ENCODE measurements around the gene PIGW. TPM values are rescaled to one million over a fixed set of nuclear protein-coding genes. Genes with fewer than 3 reads are reported as not detected.
A peak's percentile ranks its signal among the peaks of the same experiment; 100 is the strongest.

Gene PIGW
- total RNA-seq, 4 donors from 2014 or later = 3.0 to 6.9 (median 4.7) TPM

DNA sequence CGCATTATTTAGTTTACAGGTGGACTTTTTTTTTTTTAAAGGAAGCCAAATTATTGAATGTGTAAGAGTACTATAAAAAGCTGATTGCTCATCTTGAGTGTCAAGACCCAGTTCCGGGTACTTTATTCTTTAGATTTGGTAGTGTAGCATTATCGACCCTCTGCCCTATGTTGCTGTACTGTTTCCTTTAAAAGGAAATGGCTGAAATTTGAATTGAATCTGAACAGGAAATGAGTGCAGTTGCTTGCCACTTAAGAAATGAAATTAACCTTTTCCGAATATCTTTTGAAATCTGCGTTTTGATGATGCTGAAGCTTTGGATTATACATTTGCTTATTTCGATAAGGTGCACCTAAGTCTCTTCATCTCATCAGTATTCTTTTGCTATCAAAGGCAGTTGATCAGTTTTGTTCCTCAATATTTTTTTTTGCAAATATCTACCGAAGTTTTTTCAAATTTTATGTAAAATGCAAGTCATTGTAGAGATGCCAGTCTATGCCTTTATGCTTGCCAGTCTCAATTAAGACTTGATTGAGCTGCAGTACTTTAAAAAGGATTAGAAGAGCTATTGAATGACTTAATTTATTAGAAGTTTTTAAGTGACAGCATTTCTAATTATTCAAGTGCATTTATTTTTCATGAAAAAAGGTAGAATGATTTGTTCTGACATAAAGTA, 11.8 kb downstream of the PIGW start:
- peak overlapping the region; percentile 99 to 100 (median 100) for H3K27ac ChIP-seq
- H3K36me3 ChIP-seq = no peaks in the 10 kb centered on the region
- intact Hi-C loops (cut with DNase I; ENCODE audit: low total_unique reads) = loop anchor here (5.0 kb wide), 1 partner anchor 401 kb away; the partner anchor contains the start of gene AATF
- no peaks in the 10 kb centered on the region for H3K27me3 ChIP-seq
- H3K4me3 ChIP-seq = peak overlapping the region; percentile 79 to 100 (median 94)
- in situ Hi-C loops (cut with MboI; ENCODE audit: low sequenced_read_pairs in 4 of 4) = loop anchor here in 1 of 4 donors (25.0 kb wide), 2 partner anchors 959 to 1066 kb away; partner anchors contain the start of genes AP2B1, PEX12 and SYNRG
- ATAC-seq (no peak), DNase-seq (no peak)
- H3K9me3 ChIP-seq = no peaks in the 10 kb centered on the region
- no peak for TF ChIP-seq POLR2A (IDR thresholded peaks at IDR 0.05)
- TF ChIP-seq, protein P1, sequence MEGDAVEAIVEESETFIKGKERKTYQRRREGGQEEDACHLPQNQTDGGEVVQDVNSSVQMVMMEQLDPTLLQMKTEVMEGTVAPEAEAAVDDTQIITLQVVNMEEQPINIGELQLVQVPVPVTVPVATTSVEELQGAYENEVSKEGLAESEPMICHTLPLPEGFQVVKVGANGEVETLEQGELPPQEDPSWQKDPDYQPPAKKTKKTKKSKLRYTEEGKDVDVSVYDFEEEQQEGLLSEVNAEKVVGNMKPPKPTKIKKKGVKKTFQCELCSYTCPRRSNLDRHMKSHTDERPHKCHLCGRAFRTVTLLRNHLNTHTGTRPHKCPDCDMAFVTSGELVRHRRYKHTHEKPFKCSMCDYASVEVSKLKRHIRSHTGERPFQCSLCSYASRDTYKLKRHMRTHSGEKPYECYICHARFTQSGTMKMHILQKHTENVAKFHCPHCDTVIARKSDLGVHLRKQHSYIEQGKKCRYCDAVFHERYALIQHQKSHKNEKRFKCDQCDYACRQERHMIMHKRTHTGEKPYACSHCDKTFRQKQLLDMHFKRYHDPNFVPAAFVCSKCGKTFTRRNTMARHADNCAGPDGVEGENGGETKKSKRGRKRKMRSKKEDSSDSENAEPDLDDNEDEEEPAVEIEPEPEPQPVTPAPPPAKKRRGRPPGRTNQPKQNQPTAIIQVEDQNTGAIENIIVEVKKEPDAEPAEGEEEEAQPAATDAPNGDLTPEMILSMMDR (IDR thresholded peaks at IDR 0.05 in 4 of 5, conservative IDR thresholded peaks at IDR 0.05 in 1 of 5) = no peak
- peaks cover 45 to 51% of the 10 kb centered on the region in 2 donors for H3K4me1 ChIP-seq

- H3K36me3 ChIP-seq = no peaks in the 10 kb centered on the region
- in situ Hi-C loops (cut with MboI; ENCODE audit: low sequenced_read_pairs in 4 of 4) = loop anchor here in 1 of 4 donors (25.0 kb wide), 2 partner anchors 960 to 1065 kb away; partner anchors contain the start of genes AP2B1, PEX12 and SYNRG
- peaks cover 51 to 63% of the 10 kb centered on the region in 2 donors for H3K4me1 ChIP-seq
- ATAC-seq = no peak
- H3K27me3 ChIP-seq = no peaks in the 10 kb centered on the region
- TF ChIP-seq, protein P1 (IDR thresholded peaks at IDR 0.05 in 4 of 5, conservative IDR thresholded peaks at IDR 0.05 in 1 of 5) = no peak
- TF ChIP-seq POLR2A (IDR thresholded peaks at IDR 0.05) = no peak
- H3K27ac ChIP-seq = peak overlapping the region; percentile 99 to 100 (median 100)
- DNase-seq = no peak
- H3K9me3 ChIP-seq = no peaks in the 10 kb centered on the region
- intact Hi-C loops (cut with DNase I; ENCODE audit: low total_unique reads) = loop anchor here (5.0 kb wide), 1 partner anchor 400 kb away; the partner anchor contains the start of gene AATF
- H3K4me3 ChIP-seq = no peak overlapping the region
Observed at GRCh38 chr17:36547776-36548175, 13.0 kb downstream of the PIGW start.

GRCh38 chr17:36550491-36551417, 16.0 kb downstream of the PIGW start:
- Histone ChIP-seq H3K27ac (peak overlapping the region in 1 of 4 donors; percentile 7), H3K36me3 (peaks cover 0 to 8% of the 10 kb centered on the region in 2 donors), H3K4me1 (peaks cover 46 to 67% of the 10 kb centered on the region in 2 donors), H3K9me3 (no peaks in the 10 kb centered on the region), H3K27me3 (no peaks in the 10 kb centered on the region), H3K4me3 (no peak overlapping the region)
- in situ Hi-C loops (cut with MboI; ENCODE audit: low sequenced_read_pairs in 4 of 4) (no loop called here), intact Hi-C loops (cut with DNase I; ENCODE audit: low total_unique reads) (no loop called here)
- ATAC-seq (no peak), DNase-seq (no peak)
- TF ChIP-seq, protein P1 (IDR thresholded peaks at IDR 0.05 in 4 of 5, conservative IDR thresholded peaks at IDR 0.05 in 1 of 5) = no peak
- no peak for TF ChIP-seq POLR2A (IDR thresholded peaks at IDR 0.05)

- TF ChIP-seq POLR2A (IDR thresholded peaks at IDR 0.05) = no peak
- TF ChIP-seq, protein P1 (IDR thresholded peaks at IDR 0.05 in 4 of 5, conservative IDR thresholded peaks at IDR 0.05 in 1 of 5) = no peak
- intact Hi-C loops (cut with DNase I; ENCODE audit: low total_unique reads) = no loop called here
- Histone ChIP-seq H3K27me3 (no peaks in the 10 kb centered on the region), H3K4me1 (peaks cover 21 to 43% of the 10 kb centered on the region in 2 donors), H3K27ac (no peak overlapping the region), H3K9me3 (no peaks in the 10 kb centered on the region), H3K4me3 (no peak overlapping the region), H3K36me3 (peaks cover 0 to 24% of the 10 kb centered on the region in 2 donors)
- in situ Hi-C loops (cut with MboI; ENCODE audit: low sequenced_read_pairs in 4 of 4) = no loop called here
- no peak for ATAC-seq
- DNase-seq = no peak
Observed at GRCh38 chr17:36553459-36553858, 18.7 kb downstream of the PIGW start.

Measured in gastrocnemius medialis (tissue), 4 donors.